ENCODE data around the gene IL1RAPL1.

GRCh38 chrX:29083823-29084222 lies 496.6 kb downstream of the IL1RAPL1 start:
- TF ChIP-seq POLR2A (IDR thresholded peaks at IDR 0.05; ENCODE audit: low read length) (no peak), RAD21 (conservative IDR thresholded peaks at IDR 0.05 in 1 of 2, IDR thresholded peaks at IDR 0.05 in 1 of 2) (no peak), CTCF (IDR thresholded peaks at IDR 0.05) (no peak), CHD2 (IDR thresholded peaks at IDR 0.05; ENCODE audit: low read length, partially characterized antibody) (no peak), MAZ (IDR thresholded peaks at IDR 0.05; ENCODE audit: borderline replicate concordance, low read depth, low read length) (no peak)
